HG02798 (cell line): ENCODE measurements around the gene AFF4.
A peak's percentile ranks its signal among the peaks of the same experiment; 100 is the strongest.

ENCODE experiments used
- ATAC-seq: cut with Tn5 transposase; IDR thresholded peaks from one replicate; pipeline ENCODE4 v1.9.1; 2021; ENCODE audit warnings: mild to moderate bottlenecking; ENCODE audit not compliant: unreplicated experiment, poor library complexity

Gene AFF4

DNA sequence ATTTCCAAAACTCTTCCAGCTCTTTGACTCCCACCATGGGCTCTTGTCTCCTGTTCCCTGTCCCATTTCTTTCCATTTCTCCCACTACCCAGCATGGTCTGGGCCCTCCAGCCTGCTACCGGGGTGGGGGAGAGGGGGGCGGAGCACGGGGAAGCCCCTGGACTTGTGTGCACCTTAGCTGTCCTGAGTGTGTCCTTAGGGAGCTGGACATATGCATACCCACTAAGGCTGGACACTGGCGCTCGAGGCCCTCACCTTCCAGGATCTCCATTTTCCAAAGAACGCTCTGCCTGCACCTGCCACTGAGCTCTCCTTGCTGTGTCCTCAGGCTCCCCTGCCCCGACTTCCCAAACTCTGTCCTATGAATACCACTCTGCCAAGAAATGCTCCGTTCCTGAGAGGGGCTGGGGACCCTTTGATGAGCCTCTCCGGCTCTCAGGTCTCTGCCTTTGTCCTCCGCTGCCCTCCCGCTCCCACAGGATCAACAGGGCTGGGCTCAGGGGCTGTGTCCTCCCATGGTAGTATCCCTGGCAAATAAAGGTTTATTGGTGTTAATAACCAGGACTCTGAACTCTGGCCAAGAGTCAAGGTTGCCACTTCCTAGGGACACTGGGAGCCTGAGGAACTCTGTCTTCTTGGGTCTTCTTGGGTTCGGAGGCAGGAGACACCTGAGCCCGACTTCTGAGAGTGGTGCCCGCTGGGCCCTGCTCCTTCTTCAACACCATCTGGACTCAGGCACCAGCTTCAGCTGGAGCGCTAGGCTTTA, 132.2 kb downstream of the AFF4 start:
- no peak for ATAC-seq

DNA sequence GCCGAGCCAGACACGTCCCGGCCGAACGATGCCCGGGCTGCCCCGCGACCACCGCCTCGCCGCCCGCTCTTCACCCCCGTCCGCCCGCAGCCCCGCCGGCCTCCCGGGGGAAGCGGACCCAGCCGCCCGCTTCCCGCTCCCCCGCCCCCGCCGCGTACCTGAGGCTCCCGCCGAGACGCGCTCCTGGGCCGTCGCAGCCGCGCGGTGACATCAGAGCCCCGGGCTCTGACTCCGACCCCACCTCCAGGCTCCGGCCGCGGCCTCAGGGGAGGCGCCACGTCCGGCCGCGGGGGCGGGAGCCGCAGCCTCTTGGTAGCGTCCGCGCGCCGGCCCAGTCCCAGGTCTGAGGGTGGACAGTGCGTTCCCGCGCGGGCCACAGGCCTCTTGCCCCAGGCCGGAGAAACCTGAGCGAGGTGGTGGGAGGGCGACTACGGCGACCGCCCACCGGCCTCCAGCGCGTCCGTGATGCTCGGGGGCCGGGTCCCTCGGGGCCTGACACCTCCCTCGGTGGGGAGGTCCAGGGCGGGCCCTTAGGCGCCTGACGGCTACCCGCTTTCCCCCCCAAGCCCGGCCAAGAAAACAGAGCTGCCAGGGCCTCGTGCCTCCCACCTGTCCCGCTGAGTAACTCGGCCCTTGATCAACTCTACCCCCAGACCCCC, 132.9 kb downstream of the AFF4 start, which contains the start of gene SHROOM1:
Gene SHROOM1 (minus strand): TSS at position 212 of the 659 bp plus-strand sequence. CDS start 4,507 bp downstream, outside the sequence.
- peak; percentile 69 for ATAC-seq

DNA sequence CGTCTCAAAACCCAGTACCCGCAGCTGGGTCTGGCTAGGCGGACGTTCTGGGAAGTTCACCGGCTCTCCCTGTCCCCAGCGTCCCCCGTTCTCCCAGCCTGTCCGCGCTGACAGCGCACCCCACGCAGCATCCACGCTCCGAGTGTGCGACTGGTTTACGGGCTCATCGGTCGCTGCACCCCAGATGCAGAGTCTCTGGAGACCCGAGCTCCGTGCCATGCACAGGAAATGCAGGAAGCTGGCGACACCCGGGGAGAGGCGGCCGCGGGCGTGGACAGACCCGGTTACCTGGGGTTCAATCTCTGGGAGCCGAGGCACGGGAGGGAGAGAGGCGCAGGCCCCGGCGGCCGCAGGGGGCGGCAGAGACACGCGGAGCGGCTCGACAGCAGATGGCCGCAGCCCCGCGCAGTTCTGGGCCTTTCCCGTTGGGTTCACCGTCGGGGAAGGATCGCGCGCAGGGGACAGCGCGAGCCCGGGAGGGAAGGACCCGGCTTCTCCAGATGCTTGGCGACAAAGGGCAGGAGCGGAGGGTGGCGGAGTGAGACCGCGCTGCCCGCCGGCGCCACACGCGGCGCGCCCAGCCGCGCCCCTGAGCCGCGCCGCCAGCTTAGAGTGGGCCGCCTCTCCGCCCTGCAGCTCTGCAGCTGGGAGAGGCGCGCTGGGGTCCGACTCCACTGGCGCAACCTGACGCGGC, 133.5 kb downstream of the AFF4 start:
- peak; percentile 73 for ATAC-seq

DNA sequence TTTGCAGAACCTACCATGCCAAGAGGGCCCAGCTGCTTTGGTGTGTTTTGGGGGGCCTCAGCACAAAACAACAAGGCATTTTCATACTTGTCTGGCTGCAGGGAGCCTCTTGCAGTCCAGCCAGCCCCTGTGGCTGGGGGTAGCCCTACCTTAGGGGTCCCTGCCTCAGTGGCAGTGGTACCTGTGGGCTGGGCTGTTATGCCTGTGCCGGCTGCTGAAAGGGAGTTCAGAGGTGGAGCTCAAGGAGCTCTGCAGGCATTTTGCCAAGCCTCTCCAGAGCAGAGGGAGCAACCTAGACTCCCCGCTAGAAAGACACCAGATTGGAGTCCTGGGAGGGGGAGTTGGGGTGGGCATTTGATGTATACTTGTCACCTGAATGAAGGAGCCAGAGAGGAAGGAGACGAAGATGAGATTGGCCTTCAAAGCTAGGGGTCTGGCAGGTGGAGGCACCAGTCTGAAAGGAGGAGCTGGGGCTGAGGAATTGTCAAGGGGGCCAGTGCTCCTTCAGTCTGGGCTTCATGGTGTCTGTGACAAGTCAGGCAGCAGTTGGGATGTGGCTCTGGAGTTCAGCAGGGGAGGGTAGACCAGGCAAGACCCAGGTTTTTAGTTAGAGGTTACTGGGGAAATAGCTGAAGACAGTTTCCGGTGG, 134.5 kb downstream of the AFF4 start:
- no peak for ATAC-seq

DNA sequence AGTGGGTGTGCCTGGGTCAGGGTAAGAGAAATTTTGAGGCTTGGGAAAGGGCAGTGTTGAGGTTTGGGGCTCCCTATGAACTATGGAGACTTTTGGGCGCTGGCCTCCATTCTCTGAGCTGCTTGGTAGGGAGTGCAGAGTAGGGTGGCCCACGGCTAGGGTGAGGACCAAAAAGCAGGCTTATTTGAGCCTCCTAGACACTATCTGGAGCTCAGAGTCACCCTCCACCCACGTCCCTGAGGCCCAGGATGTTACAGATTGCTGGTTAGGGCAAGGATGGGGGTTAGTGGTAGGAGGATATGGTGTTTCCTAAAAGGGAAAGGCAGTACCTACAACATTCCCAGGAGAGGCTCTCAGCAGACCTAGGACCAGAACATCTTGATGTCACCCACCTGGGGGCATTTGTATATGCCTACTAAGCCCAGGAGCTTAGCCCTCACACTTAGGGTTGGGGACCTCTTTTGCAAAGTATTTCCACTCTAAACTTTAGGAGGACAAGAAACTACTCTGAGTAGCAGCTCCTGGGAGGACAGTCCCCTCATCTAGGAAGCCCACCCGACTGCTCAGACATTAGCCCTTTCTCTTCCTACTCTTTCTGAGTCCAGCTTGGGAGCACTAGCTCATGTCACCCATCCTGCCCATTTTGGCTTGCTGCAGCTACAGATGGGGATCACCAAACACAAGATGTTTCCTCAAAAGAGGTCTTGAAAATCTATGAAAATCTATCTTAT, 135.3 kb downstream of the AFF4 start:
- ATAC-seq, result no peak

DNA sequence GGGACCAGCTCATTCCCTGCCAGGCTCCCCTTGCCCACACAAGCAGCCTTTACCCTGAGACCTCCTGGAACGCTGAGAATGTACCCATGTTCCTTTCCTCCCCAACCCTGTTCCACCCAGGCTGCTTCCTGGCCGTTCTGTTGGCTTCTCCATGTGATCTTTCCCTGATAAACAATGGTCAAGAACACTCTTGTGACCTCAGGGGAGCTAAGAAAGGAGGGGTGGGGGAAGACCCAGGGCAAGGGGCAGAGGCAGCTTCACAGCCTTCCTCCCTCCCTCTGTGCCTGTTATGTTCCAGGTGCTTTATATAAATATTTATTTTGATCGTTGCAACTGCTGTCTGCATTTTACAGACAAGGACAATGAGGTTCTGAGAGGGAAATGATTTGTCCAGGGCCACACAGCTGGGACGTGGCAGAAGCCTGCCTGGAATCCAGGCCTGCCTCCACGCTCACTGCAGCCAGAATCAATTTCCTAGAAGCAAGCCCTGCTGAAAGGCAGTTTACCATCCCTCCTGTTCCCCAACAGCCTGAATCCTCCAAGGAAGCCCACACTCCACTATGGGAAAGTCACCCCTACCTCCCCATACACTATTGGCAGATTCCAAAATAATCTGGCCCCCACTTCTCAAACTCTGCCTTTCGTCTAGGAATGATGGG, 136.9 kb downstream of the AFF4 start:
- ATAC-seq, result no peak

DNA sequence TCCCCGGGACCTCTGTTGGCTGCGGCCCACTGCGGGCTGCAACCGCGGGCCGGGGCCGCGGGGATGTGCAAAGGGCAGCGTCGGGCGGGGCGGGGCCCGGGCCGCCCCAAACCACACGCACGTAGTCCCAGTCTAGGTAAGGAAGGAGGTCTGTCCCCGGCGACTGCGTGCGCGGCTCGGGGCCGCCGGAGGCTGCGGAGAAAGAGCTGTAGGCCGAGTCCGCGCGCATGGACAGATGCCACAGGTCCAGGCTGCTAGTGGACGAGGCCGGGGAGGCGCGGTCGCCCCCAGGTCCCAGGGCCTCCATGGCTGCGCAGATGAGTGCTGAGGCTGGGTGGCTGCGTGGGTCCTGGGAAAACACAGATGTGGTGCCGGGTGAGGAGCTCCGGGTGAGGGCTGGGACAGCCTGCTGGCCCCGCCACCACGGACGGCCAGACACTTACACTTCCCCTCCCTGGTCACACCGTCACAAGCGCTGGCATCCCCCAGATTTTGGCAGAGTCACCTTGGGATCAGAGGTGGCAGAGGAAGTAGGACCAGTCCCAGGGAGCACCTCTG, 137.5 kb downstream of the AFF4 start:
- no peak for ATAC-seq
